ENCODE measurements around the gene VASP. TPM values are rescaled to one million over a fixed set of nuclear protein-coding genes. Genes with fewer than 3 reads are reported as not detected.

The VASP gene
- total RNA-seq, result 111 and 143 TPM in 2 replicates

DNA sequence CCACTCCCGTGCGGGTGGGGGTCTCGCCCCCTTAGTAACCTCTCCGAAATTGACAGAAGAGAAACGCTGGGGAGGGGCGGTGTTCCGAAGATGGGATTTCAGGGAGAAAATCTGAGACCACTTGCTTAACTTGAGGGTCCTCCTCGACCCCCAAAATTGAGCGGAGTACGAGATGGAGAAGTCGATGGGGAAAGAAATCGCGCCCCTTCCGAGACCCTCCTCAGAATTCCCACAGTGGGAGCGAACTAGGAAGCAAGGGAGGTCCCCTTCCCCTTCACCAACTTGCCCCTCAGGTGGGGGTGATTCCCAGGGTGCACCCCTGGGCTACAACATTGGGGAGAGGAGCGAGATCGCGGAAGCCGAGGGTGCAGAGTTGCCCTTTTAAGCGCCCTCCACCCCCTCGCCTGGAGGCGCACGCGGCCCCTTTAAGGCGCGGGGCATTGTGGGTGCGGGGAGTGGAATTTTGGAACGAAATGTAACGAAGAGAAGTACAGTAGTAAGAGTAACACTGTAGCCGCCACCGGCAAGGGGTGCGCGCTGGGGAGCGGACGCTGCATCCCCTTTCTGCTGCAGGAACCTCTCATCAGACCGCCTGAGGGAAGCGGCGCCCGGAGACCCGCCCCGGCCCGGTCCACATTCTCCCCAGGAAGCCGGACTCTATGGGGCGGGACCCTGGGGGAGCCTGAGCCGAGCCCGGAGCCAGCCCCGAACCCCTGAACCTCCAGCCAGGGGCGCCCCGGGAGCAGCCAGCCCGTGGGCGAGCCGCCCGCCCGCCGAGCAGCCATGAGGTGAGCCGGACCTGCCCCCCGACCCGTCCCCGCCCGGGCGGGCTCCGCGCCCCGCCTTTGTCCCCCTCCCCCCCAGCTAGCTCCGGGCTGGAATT is at the start of gene VASP:
Gene VASP (plus strand): TSS at position 491 of the 883 bp plus-strand sequence. CDS start 293 bp downstream, at position 784.

DNA sequence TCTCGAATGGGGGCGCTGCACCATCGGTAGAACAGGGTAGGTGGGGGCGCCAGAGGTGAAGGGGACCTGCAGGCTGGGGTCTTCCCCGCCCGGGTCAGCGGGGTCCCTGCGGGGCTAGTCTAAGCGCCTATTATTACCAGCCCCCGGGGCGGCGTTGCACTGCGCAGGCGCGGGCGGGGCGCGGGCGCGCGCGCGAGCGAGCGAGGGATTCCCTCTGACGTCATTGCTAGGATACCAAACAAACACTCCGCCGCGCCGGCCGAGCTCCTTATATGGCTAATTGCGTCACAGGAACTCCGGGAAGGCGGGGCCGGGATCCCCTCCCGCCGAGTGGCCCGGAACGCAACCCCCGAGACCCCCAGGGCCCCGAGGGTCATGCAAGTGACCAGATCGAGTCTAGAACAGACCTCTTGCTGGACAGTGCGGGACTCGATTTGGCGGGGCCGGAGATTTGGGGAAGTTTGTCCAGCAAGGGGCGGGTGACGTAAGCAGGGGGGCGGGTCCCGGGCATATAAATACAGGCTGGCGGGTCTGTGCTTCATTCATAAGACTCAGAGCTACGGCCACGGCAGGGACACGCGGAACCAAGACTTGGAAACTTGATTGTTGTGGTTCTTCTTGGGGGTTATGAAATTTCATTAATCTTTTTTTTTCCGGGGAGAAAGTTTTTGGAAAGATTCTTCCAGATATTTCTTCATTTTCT is 39.7 kb upstream of the VASP start, which contains the start of gene FOSB:
Gene FOSB (plus strand): TSS at position 541 of the 703 bp plus-strand sequence. CDS start 591 bp downstream, outside the sequence.

DNA sequence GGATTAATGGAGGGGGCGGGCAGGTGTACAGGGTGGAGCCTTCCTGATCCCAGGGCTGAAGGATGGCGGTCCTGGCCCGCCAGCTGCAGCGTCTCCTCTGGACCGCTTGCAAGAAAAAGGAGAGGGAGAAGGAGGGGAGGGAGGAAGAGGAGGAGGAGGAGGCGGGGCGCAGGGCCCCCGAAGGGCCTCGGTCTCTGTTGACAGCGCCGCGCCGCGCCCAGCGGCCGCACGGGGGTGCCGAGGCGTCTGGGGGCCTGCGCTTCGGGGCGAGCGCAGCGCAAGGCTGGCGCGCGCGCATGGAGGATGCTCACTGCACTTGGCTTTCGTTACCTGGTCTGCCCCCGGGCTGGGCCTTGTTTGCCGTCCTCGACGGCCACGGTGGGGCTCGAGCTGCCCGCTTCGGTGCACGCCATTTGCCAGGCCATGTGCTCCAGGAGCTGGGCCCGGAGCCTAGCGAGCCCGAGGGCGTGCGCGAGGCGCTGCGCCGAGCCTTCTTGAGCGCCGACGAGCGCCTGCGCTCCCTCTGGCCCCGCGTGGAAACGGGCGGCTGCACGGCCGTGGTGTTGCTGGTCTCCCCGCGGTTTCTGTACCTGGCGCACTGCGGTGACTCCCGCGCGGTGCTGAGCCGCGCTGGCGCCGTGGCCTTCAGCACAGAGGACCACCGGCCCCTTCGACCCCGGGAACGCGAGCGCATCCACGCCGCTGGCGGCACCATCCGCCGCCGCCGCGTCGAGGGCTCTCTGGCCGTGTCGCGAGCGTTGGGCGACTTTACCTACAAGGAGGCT is 8.7 kb upstream of the VASP start, which contains the start of gene PPM1N:
Gene PPM1N (plus strand): TSS at position 33 of the 785 bp plus-strand sequence. CDS start 30 bp downstream, at position 63.

Other genes with a start within 250 kb of the VASP start
- gene CKM, start 184.6 kb upstream of the VASP start, total RNA-seq, result under 0.01 TPM in 1 of 2 replicates, not detected in the other
- gene KLC3, start 166.7 kb upstream of the VASP start, total RNA-seq, result 0.29 TPM in 1 of 2 replicates, not detected in the other
- gene ERCC2, start 136.9 kb upstream of the VASP start, total RNA-seq, result 47.9 and 50.9 TPM in 2 replicates
- 1.4 and 1.7 TPM in 2 replicates for gene PPP1R13L, start 102.4 kb upstream of the VASP start, total RNA-seq
- 3.2 and 5.5 TPM in 2 replicates for gene POLR1G, start 100.8 kb upstream of the VASP start, total RNA-seq
- gene ERCC1, start 83.6 kb upstream of the VASP start, total RNA-seq, result 177 and 211 TPM in 2 replicates
- gene FOSB, start 39.5 kb upstream of the VASP start, total RNA-seq, result 3.7 and 4.4 TPM in 2 replicates
- gene RTN2, start 10.4 kb upstream of the VASP start, total RNA-seq, result 15.1 and 20.2 TPM in 2 replicates
- 0.58 and 5.1 TPM in 2 replicates for gene PPM1N, start 9.0 kb upstream of the VASP start, total RNA-seq
- 6.1 and 14.7 TPM in 2 replicates for gene OPA3, start 77.3 kb downstream of the VASP start, total RNA-seq
- gene GPR4, start 94.7 kb downstream of the VASP start, total RNA-seq, result 0.29 and 0.53 TPM in 2 replicates
- 43.2 and 45.6 TPM in 2 replicates for gene EML2, start 131.9 kb downstream of the VASP start, total RNA-seq
- gene GIPR, start 160.7 kb downstream of the VASP start, total RNA-seq, result 0.18 TPM in 1 of 2 replicates, not detected in the other
- gene SNRPD2, start 184.5 kb downstream of the VASP start, total RNA-seq, result 306 and 318 TPM in 2 replicates
- 29.2 and 49.6 TPM in 2 replicates for gene QPCTL, start 185.2 kb downstream of the VASP start, total RNA-seq
- 8.7 and 8.9 TPM in 2 replicates for gene FBXO46, start 223.4 kb downstream of the VASP start, total RNA-seq
- gene MEIOSIN, start 226.0 kb downstream of the VASP start, total RNA-seq, result not detected in 2 replicates

Data from myometrial cell (primary cell).